Colonic mucosa (tissue), 4 donors: Measurements from ENCODE around the gene DTNA. TPM values are rescaled to one million over a fixed set of nuclear protein-coding genes. Genes with fewer than 3 reads are reported as not detected.

Experiments
- DNase-seq: peaks from one replicate; pipeline ENCODE4 v3.0.0-alpha.2; 2020
- H3K27ac ChIP-seq: fragments of 200-600 bp; one replicate; pipeline ENCODE4 v1.8.0; 2021
- H3K27me3 ChIP-seq: fragments of 200-600 bp; one replicate; pipeline ENCODE4 v1.8.0; 2021
- H3K36me3 ChIP-seq: fragments of 200-600 bp; one replicate; pipeline ENCODE4 v1.8.0; 2021
- H3K4me1 ChIP-seq: fragments of 200-600 bp; one replicate; pipeline ENCODE4 v1.8.0; 2021; ENCODE audit warnings: mild to moderate bottlenecking
- H3K4me3 ChIP-seq: fragments of 200-600 bp; one replicate; pipeline ENCODE4 v1.8.0; 2021
- H3K9ac ChIP-seq, 2 donors: one replicate each; pipeline ENCODE4 v1.7.0; 2013; ENCODE audit warnings: control low read depth in 2 of 2, low read depth in 2 of 2, low read length in 2 of 2
- H3K9me3 ChIP-seq: fragments of 200-600 bp; one replicate; pipeline ENCODE4 v1.8.0; 2021
- CTCF ChIP-seq: fragments of 200-600 bp; IDR thresholded peaks from one replicate; pipeline ENCODE4 v1.8.0; 2022; ENCODE audit warnings: antibody characterized with exemption, mild to moderate bottlenecking
- intact Hi-C: fragments of 100-400 bp; cut with DNase I; formaldehyde crosslinking; loops from one replicate; pipeline ENCODE4 v1.14.1; 2022
- total RNA-seq, 2 donors: library from RNA; stranded (reverse); fragmentation: NEBNext Ultra II Directional in 1 of 2; extraction: Animal tissue kit (Norgen Biotek cat#: 25700) in 1 of 2; gene quantifications; one replicate each; pipeline ENCODE4 v1.2.1, GENCODE V29; 2021
- donor health status: healthy.
- donor health status: DM: no; HTN: no; CAD: no.
- donor health status: DM: no; HTN: no; CAD: no.

DTNA gene
- total RNA-seq, 2 donors from 2014 or later: 1.3 to 7.5 TPM

- H3K4me3 ChIP-seq: no peak overlapping the region
- intact Hi-C loops: no loop called here
- no peak for DNase-seq
- H3K9me3 ChIP-seq: no peaks in the 10 kb centered on the region
- no peak for TF ChIP-seq CTCF
- H3K36me3 ChIP-seq: no peaks in the 10 kb centered on the region
- no peaks in the 10 kb centered on the region for H3K27me3 ChIP-seq
- no peak overlapping the region for H3K27ac ChIP-seq
- H3K4me1 ChIP-seq: no peaks in the 10 kb centered on the region
- no peak overlapping the region for H3K9ac ChIP-seq
These were observed 69.0 kb downstream of the DTNA start for GRCh38 chr18:34779112-34779511.

DNA sequence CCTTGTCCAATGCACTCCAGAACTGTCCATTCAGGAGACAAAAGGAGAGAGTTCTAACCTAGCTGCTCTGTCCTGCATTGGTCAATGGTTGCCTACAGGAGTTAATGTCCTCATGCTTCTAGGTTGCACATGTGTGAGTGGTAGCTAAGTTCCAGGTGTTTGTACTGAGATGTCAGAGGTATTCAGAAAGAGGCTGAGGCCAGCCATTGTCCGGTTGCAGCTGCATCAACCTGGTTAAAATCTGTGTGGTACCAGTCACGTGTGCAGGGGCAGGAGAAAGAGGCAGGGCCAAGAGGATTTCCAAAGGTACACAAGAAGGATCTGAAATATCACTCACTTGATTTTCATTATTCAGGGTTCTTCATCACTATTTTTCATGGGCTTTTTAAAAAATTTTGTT is 70.8 kb downstream of the DTNA start:
- Histone ChIP-seq H3K27ac (no peak overlapping the region), H3K4me3 (no peak overlapping the region), H3K27me3 (no peaks in the 10 kb centered on the region), H3K9me3 (no peaks in the 10 kb centered on the region), H3K36me3 (no peaks in the 10 kb centered on the region), H3K4me1 (no peaks in the 10 kb centered on the region), H3K9ac (no peak overlapping the region)
- intact Hi-C loops: loop anchor here (10.0 kb wide), 1 partner anchor 656 kb away; no protein-coding TSS in a partner anchor
- DNase-seq: no peak
- no peak for TF ChIP-seq CTCF

GRCh38 chr18:34783501-34783900 is 73.4 kb downstream of the DTNA start:
- intact Hi-C loops: loop anchor here (10.0 kb wide), 1 partner anchor 659 kb away; no protein-coding TSS in a partner anchor
- Histone ChIP-seq H3K27me3 (no peaks in the 10 kb centered on the region), H3K27ac (no peak overlapping the region), H3K4me3 (no peak overlapping the region), H3K4me1 (no peaks in the 10 kb centered on the region), H3K9me3 (no peaks in the 10 kb centered on the region), H3K9ac (no peak overlapping the region), H3K36me3 (no peaks in the 10 kb centered on the region)
- no peak for DNase-seq
- TF ChIP-seq CTCF: no peak

- no peaks in the 10 kb centered on the region for H3K36me3 ChIP-seq
- no peak for TF ChIP-seq CTCF
- H3K27me3 ChIP-seq: no peaks in the 10 kb centered on the region
- H3K4me3 ChIP-seq: no peak overlapping the region
- no peaks in the 10 kb centered on the region for H3K4me1 ChIP-seq
- no peaks in the 10 kb centered on the region for H3K9me3 ChIP-seq
- intact Hi-C loops: loop anchor here (5.0 to 10.0 kb wide), 4 partner anchors 124 to 661 kb away; no protein-coding TSS in a partner anchor
- no peak overlapping the region for H3K27ac ChIP-seq
- DNase-seq: no peak
- no peak overlapping the region for H3K9ac ChIP-seq
These were observed 76.2 kb downstream of the DTNA start for GRCh38 chr18:34786162-34786741.

DNA sequence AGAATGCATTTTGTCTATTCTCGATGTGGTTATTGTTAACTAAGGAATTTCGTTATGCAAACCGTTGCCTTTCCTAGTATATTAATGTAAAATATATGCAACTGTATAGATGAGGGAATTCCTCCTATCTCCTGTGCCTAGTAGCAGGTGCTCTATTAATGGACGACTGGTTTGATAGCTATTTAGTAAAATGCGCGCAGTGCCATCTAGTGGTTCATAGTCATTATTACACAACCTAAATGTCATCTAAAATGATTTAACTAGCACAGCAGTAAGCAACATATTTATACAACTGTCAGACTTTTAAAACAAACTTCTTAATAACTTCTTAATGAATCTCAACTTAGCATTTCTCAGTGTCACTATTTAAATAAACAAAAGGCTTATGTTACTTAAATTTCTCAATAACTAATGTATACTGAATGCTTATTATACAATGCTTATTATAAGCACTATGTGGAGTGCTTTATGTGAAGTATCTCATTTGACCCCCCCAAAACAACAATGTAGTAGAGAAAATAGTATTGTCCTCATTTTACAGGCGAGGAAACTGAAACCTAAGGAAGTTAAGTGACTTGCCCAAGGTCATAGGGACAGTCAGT is 77.9 kb downstream of the DTNA start:
- no peaks in the 10 kb centered on the region for H3K9me3 ChIP-seq
- peak; percentile 40 for DNase-seq
- H3K9ac ChIP-seq: no peak overlapping the region
- intact Hi-C loops: loop anchor here (5.0 to 10.0 kb wide), 4 partner anchors 126 to 663 kb away; no protein-coding TSS in a partner anchor
- H3K4me3 ChIP-seq: no peak overlapping the region
- no peaks in the 10 kb centered on the region for H3K36me3 ChIP-seq
- H3K27me3 ChIP-seq: no peaks in the 10 kb centered on the region
- no peaks in the 10 kb centered on the region for H3K4me1 ChIP-seq
- peak; percentile 66 for TF ChIP-seq CTCF
- no peak overlapping the region for H3K27ac ChIP-seq
